GM18519 (cell line): ENCODE data around the gene SPAAR.
"Not testable (repeated sequence)": the region's sequence is repeated elsewhere in the genome, so short reads cannot be mapped to it uniquely, and the experiment has no call there.

Source experiments
- ATAC-seq: cut with Tn5 transposase; IDR thresholded peaks from one replicate; pipeline ENCODE4 v1.9.1; 2021; ENCODE audit warnings: mild to moderate bottlenecking, moderate library complexity; ENCODE audit not compliant: unreplicated experiment, low FRiP score

Gene SPAAR

GRCh38 chr9:35903049-35903448, 6.2 kb upstream of the SPAAR start:
- ATAC-seq: no peak

- no peak for ATAC-seq
Observed at GRCh38 chr9:35904338-35904737, 5.0 kb upstream of the SPAAR start.

- no peak for ATAC-seq
Observed at GRCh38 chr9:35905051-35905781, 4.1 kb upstream of the SPAAR start.

- no peak for ATAC-seq
Observed at GRCh38 chr9:35905912-35906679, 3.2 kb upstream of the SPAAR start, which contains the start of gene HRCT1. HRCT1 (plus strand) TSS chr9:35906202; CDS start chr9:35906288, 86 bp downstream.

GRCh38 chr9:35906923-35907699, 2.2 kb upstream of the SPAAR start:
- no peak for ATAC-seq

- no peak for ATAC-seq
Observed at GRCh38 chr9:35907711-35908503, 1.4 kb upstream of the SPAAR start.

GRCh38 chr9:35908504-35909125, 675 bp upstream of the SPAAR start:
- no peak for ATAC-seq

- ATAC-seq: no peak
Observed at GRCh38 chr9:35909687-35910612, 660 bp downstream of the SPAAR start.

GRCh38 chr9:35910613-35911359, 1.5 kb downstream of the SPAAR start:
- ATAC-seq: no peak

- no peak for ATAC-seq
Observed at GRCh38 chr9:35911690-35912089, 2.4 kb downstream of the SPAAR start.

GRCh38 chr9:35912791-35913400, 3.6 kb downstream of the SPAAR start:
- no peak for ATAC-seq

- ATAC-seq: not testable (repeated sequence)
Observed at GRCh38 chr9:35913429-35913828, 4.1 kb downstream of the SPAAR start.

- ATAC-seq: no peak
Observed at GRCh38 chr9:35914301-35914807, 5.1 kb downstream of the SPAAR start.

GRCh38 chr9:35915681-35916294, 6.5 kb downstream of the SPAAR start:
- no peak for ATAC-seq

- no peak for ATAC-seq
Observed at GRCh38 chr9:35917261-35917660, 8.0 kb downstream of the SPAAR start.

- no peak for ATAC-seq
Observed at GRCh38 chr9:35918780-35919179, 9.5 kb downstream of the SPAAR start.
